ENCODE data around the gene SMAD3.

The SMAD3 gene

GRCh38 chr15:67125589-67126502 lies 60.4 kb downstream of the SMAD3 start:
- peak; percentile 99 for DNase-seq (ENCODE audit: low read depth)

GRCh38 chr15:67126551-67127330 lies 61.3 kb downstream of the SMAD3 start:
- no peak for DNase-seq (ENCODE audit: low read depth)

GRCh38 chr15:67127331-67127664 lies 61.9 kb downstream of the SMAD3 start:
- DNase-seq (ENCODE audit: low read depth), result no peak

- peak; percentile 97 for DNase-seq (ENCODE audit: low read depth)
These were observed 62.6 kb downstream of the SMAD3 start for GRCh38 chr15:67127965-67128364.

- no peak for DNase-seq (ENCODE audit: low read depth)
These were observed 64.8 kb downstream of the SMAD3 start for GRCh38 chr15:67130166-67130565.

- no peak for DNase-seq (ENCODE audit: low read depth)
These were observed 65.5 kb downstream of the SMAD3 start for GRCh38 chr15:67130673-67131601.

GRCh38 chr15:67132276-67132675 lies 66.9 kb downstream of the SMAD3 start:
- no peak for DNase-seq (ENCODE audit: low read depth)

GRCh38 chr15:67133026-67133425 lies 67.6 kb downstream of the SMAD3 start:
- no peak for DNase-seq (ENCODE audit: low read depth)

- no peak for DNase-seq (ENCODE audit: low read depth)
These were observed 68.3 kb downstream of the SMAD3 start for GRCh38 chr15:67133738-67134066.

- no peak for DNase-seq (ENCODE audit: low read depth)
These were observed 68.9 kb downstream of the SMAD3 start for GRCh38 chr15:67134067-67134838.

GRCh38 chr15:67134871-67135492 lies 69.6 kb downstream of the SMAD3 start:
- DNase-seq (ENCODE audit: low read depth), result no peak

- no peak for DNase-seq (ENCODE audit: low read depth)
These were observed 70.1 kb downstream of the SMAD3 start for GRCh38 chr15:67135494-67135893.

- no peak for DNase-seq (ENCODE audit: low read depth)
These were observed 71.4 kb downstream of the SMAD3 start for GRCh38 chr15:67136802-67137201.

- DNase-seq (ENCODE audit: low read depth), result no peak
These were observed 71.9 kb downstream of the SMAD3 start for GRCh38 chr15:67137319-67137718.

- DNase-seq (ENCODE audit: low read depth), result no peak
These were observed 72.8 kb downstream of the SMAD3 start for GRCh38 chr15:67137951-67138848.

- DNase-seq (ENCODE audit: low read depth), result no peak
These were observed 73.8 kb downstream of the SMAD3 start for GRCh38 chr15:67138891-67139855.

GRCh38 chr15:67140078-67140833 lies 74.9 kb downstream of the SMAD3 start:
- DNase-seq (ENCODE audit: low read depth), result no peak

All from GM04503 (cell line).